GM18868 (cell line): ENCODE results near the gene BIRC7.

Experiments used
- ATAC-seq: cut with Tn5 transposase; IDR thresholded peaks from one replicate; pipeline ENCODE4 v1.9.1; 2021; ENCODE audit warnings: mild to moderate bottlenecking, moderate library complexity; ENCODE audit not compliant: unreplicated experiment

BIRC7 gene, protein sequence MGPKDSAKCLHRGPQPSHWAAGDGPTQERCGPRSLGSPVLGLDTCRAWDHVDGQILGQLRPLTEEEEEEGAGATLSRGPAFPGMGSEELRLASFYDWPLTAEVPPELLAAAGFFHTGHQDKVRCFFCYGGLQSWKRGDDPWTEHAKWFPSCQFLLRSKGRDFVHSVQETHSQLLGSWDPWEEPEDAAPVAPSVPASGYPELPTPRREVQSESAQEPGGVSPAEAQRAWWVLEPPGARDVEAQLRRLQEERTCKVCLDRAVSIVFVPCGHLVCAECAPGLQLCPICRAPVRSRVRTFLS

DNA sequence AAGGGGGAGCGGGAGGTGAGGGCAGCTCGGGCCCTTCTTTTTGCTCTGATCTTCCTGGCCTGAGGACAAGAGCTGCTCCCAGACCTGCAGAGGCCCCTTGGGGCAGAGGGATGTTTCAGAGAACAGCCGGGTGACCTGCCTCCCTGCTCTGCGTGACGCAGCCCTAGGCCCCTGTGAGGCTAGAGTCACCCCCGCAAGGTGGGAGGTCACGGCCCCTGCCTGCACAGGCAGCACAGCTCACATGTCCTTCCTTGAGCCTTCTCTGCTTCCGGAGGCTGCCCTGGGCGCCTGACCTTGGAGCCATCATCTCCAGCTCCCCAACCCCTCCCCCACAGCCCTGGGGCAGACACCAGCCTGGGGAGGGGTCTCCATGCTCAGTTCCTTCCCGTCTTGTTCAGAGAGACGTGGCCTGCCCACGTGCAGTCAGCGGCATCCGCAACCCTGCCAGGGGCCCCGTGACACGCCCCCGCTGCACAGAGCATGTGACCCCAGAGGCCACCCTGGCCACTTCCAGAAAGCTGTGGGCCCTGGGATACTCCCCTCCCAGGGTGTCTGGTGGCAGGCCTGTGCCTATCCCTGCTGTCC lies at the start of gene BIRC7:
BIRC7 (plus strand) TSS at position 507 of the 585 bp plus-strand sequence. CDS start 192 bp downstream, outside the sequence.
- ATAC-seq: no peak

DNA sequence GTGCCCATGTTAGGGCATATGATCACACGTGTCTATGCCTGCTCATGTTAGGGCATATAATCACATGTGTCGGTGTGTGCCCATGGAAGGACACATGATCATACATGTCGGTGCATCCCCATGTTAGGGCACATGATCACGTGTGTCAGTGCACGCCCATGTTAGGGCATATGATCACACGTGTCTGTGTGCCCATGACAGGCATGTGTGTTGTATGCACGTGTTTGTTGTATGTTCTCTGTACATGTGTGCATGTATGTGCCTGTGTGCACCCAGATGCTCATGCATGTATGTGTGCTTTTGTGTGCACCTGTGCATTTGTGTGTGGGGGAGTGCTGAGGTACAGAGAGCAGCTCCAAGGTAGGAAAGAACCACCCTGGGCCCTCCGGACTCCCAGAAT lies 49.6 kb upstream of the BIRC7 start:
- no peak for ATAC-seq

- ATAC-seq: no peak
These were observed 49.0 kb upstream of the BIRC7 start for GRCh38 chr20:63186528-63187316.

- no peak for ATAC-seq
These were observed 48.2 kb upstream of the BIRC7 start for GRCh38 chr20:63187338-63188158.

DNA sequence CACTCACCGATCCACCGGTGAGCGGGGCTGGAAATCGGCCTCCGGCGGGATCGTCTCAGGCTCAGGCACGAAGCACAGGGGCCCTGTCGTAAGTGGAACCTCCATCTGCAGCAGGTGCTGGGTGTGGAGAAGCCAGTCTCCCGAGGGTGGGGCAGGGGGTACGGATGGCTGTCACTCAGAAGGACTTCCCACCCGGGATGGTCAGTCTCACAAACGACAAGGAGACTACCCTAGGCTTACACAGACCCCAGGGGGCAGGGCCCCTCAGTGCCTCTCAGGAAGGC lies 47.6 kb upstream of the BIRC7 start:
- no peak for ATAC-seq

DNA sequence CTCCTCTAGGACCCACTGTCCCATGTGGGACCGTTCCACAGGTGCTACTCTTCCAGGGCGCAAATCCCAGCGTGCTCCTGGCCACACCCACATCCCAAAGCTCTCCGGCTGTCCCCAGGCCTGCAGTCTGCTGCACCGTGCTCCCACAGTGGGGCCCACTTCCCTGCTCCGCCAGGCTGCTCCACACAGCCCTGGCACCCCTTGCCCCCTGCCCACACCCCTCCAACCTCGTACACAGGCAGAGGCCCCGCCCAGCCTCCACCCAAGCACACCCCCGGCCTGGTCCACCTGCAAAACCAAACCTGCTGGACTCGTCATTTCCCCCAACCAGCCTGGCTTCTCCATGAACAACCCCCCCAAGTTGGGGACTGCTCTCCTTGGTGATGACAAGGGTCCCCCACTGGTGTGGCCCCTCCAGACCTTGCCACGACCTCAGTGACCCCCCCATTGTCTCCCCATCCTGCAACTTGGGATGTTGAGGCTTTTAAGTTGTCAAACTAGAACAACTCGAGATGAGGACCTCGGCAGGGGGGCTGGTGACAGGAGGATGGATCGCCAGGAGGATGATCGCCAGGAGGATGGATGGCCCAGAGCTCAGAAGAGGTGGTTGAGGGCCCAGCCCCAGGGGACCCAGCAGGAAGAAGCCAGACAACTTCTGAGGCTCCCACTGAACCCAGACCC lies 46.9 kb upstream of the BIRC7 start:
- ATAC-seq: no peak

GRCh38 chr20:63189322-63189642 lies 46.4 kb upstream of the BIRC7 start:
- no peak for ATAC-seq

DNA sequence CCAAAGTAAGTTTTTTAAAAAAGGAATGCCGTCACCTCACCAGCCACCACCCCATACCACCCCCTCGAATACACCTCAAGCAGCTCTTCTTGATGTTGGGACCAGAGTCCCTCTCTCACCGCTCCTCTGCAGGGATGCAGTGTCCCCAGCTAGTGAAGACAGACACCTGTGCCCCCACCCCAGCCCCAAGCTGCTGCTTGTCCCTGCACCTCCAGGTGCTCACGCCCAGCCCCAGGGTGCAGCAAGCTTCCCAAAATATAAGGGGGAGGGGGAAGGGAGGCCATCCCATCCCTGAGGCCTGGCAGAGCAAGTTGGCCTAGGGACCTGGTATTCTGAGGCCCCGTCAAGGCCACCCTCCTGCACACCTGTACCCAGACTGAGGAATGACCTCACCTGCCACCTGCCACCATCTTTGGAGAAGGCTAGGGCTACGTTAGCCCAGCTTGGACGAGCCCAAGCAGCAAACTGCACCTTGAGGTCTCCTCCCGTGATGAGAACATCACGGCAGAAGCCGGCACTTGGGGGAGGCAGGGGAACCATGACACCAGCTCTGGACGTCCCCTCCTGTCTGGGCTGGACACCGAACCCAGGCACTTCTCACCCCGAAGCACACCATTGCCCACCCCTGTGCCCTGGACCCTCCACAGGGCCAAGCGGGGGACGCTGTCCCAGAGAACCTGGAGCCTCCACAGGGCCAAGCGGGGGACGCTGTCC lies 45.7 kb upstream of the BIRC7 start:
- ATAC-seq: no peak

DNA sequence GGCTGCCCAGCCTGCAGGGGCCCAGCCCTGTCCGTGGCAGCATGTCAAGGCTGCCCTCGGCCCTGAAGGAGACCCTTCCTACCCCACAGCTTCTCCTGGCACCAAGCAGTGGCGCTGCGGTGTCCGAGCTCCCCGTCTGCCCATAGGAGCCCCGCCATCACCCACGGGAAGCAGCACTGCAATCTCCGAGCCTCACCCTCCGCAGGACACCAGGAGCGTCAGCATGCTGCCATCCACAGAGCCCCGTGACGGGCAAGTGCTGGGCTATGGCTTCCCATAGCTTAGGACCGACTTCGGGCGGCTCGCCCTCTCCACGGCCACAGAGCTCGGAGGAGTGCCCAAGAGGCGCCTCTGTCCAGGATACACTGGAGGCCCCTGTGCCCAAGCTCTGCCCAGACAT lies 44.9 kb upstream of the BIRC7 start:
- no peak for ATAC-seq

GRCh38 chr20:63191400-63191799 lies 44.3 kb upstream of the BIRC7 start:
- no peak for ATAC-seq

DNA sequence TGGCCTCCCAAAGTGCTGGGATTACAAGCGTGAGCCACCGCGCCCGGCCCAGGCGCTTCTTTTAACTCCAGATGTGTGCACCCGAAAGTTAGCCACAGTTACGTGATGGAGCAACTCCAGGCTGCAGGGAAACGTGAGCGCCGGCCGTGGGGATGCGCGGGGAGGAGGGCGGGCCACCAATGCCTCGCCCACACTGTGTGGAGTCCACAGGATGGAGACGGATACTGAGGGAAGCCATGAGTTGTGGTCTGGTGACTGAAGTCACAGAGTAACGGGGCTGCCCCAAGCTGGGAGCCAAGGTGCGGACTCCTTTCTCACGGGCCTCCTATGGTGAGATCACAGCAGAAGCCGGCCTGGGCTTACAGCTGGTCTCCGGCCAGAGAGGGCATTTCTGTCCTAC lies 43.0 kb upstream of the BIRC7 start:
- ATAC-seq: no peak

DNA sequence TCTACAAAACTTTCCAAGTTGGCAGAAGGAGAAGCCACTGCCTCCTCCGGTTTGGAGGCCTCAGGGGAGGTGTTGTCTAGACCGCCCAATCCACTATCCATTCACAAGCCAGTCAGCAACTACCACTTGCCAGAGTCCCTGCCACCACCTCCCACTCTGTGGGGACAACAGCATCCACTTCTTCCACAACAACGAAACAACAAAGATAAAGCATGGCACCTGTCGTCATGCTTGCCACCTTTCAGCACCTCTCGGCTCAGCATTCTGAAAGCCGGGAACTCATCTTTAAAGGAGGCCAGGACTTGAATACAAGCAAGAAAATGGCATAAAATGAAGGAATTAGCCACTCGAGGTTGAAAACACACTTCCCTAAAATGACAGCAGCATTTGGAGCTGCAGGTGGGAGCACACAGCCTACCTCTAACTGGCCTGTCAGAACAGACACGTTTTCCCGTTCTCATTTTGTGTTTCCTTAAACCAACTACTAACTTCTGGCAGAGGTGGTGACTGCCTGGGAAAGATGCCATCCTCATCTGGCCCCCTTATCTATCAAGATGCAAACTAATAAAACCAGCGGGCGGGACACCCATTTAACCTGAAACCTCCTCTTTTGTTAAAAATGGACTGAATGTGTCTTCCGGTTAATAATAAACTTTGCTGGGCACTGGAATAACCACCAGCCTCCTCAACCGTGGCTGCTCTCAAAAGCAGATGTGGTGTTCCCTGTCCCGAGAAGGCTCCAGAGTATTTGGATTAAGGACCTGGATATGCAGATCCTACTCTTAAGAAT lies 41.5 kb upstream of the BIRC7 start:
- no peak for ATAC-seq

GRCh38 chr20:63194797-63195173 lies 40.9 kb upstream of the BIRC7 start:
- no peak for ATAC-seq

DNA sequence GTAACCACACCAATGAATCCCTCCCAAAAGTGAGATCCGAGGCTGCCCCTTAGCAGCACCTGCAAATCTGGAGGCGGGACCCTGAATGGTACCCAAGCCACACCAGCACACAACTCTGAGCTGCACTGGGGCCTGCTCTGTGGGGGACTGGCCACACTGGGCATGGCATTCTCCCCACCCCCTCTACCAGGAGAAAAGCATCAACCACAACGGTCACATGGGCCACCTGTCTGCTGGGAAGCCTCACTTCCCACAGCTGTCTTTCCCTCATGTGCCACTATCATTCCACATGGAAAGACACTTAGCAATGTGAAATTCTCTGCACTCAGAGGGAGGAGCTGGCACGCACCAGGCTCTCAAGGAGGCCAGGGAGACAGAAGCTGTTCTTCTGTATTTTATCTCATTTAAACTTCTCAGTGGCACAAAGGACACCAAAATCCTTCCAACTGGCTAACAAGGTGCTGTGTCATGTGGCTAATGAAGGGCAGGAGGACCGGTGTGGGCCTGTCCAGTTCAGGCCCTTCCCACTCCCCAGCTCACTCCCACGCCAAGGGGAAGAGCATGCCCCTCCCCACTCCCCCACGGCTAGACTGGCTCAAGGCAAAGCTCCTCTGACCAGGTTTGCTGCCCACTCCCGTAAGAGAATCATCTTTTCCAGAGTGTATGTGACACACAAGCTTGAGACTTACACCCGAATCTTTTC lies 38.8 kb upstream of the BIRC7 start:
- ATAC-seq: no peak

DNA sequence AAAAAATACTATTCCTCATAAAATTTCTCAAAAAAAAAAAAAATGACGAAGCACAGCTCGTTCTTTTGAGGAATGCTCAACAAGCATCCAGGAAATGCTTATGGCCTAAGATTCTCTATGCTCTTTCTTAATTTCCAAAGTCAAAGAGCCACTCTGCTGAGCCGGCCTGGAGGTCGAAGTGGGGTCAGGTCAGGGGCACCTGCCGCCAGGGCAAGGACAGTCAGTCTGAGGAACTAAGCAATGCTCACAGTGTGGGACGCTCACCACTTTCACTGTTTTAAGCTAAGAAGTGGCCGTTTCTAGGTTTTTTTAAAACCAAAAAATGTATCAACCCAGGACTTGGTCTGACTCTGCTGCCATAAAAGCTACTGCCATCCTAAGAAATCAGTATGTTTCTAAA lies 37.1 kb upstream of the BIRC7 start:
- no peak for ATAC-seq

DNA sequence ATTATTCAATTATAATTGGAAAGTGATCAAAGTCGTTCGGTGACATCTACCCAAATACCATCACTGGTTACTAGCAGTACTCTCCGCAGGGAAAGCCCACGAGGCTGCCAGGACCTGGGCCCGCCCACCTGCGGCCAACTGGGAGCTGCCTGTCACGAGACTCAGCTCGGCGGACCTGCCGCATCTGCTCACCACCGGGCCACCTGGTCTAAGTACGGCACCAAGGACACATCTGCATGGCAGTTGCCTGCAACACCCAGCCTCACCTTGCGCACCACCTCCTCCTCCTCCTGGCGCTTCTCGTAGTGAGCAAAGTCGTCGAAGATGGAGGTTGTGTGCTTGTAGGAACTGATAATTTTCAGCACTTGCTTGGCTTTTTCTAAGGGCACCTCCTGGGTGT lies 33.7 kb upstream of the BIRC7 start:
- no peak for ATAC-seq

GRCh38 chr20:63202811-63203526 lies 32.7 kb upstream of the BIRC7 start:
- no peak for ATAC-seq

DNA sequence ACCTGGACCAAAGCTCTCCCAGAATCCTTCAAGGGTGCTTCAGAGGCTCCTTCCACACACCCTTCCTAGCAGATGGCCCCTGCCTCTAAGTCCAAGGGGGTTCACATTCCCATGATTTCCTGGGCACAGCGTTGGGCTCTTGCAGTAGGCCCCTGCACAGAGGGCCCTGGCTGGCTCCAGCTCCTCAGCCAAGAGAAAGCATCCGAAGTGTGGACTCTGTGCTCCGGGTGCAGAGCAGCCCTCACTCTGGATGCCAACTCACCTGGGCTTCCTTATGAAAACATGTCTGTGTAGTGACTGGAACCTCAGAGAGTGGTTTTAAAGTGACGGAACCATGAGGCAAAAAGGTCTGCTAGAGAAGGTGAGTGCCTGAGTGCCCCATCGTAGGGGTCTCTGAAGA lies 31.3 kb upstream of the BIRC7 start:
- ATAC-seq: no peak
